Gastroesophageal sphincter (tissue), 3 donors: ENCODE results near the gene PLCB1.

Source experiments
- CTCF ChIP-seq, 4 experiments: fragments of 200-600 bp in 2 of 4; fragments of 450-650 bp in 2 of 4; sonication (generic) in 1 of 4; IDR thresholded peaks; one replicate each; pipeline ENCODE4 v1.5.1; 2017 to 2019; ENCODE audit warnings: antibody characterized with exemption in 4 of 4, mild to moderate bottlenecking in 2 of 4, moderate library complexity in 2 of 4
- EP300 ChIP-seq: sonication (generic); formaldehyde crosslinking; IDR thresholded peaks from one replicate; pipeline ENCODE4 v1.6.1; 2017; ENCODE audit warnings: antibody characterized with exemption, mild to moderate bottlenecking
- POLR2A ChIP-seq, 2 donors: fragments of 450-650 bp; IDR thresholded peaks; one replicate each; pipeline ENCODE4 v1.6.1; 2017; ENCODE audit warnings: antibody characterized with exemption in 2 of 2, mild to moderate bottlenecking in 2 of 2, moderate library complexity in 1 of 2

DNA sequence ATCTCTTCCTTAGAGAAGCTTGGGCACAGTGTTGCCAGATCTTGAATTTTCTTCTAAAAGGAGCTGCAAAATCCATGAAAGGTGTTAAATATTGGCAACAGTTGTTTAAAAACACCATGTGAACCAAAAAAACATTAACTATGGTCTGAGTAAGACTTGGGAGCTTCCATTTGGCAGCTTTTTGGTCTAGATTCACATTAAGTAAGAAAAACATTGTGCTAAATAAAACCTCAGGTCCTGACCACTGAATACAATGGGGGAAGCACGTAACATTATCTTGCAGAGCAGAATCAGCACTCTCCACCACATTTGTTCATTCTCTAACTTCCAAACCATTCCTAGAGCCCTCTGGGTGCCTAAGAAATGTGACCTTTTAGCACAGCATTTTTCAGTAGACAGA, 499.2 kb downstream of the PLCB1 start:
- TF ChIP-seq POLR2A (IDR thresholded peaks at IDR 0.05) (no peak), CTCF (IDR thresholded peaks at IDR 0.05) (no peak), EP300 (no peak)
